ENCODE results near the gene MCTP2.

Gene MCTP2

GRCh38 chr15:94453227-94453988 lies 222.0 kb downstream of the MCTP2 start:
- Histone ChIP-seq H3K9ac (ENCODE audit: low read length in 5 of 5) (no peak overlapping the region), H3K27ac (ENCODE audit: low read depth, low read length) (no peak overlapping the region), H3K9me3 (ENCODE audit: control insufficient read depth in 5 of 5, low read length in 5 of 5) (peaks cover 0 to 7% (median 0%) of the 10 kb centered on the region in 5 donors), H3K27me3 (ENCODE audit: control insufficient read depth in 5 of 5, insufficient read depth in 4 of 5, low read length in 5 of 5) (no peaks in the 10 kb centered on the region), H3K4me1 (ENCODE audit: control insufficient read depth in 5 of 5, insufficient read depth in 5 of 5, low read length in 5 of 5) (no peaks in the 10 kb centered on the region), H3K36me3 (ENCODE audit: control insufficient read depth in 5 of 5, insufficient read depth in 5 of 5, low read length in 5 of 5) (no peaks in the 10 kb centered on the region), H3K4me3 (ENCODE audit: low read depth in 1 of 5, low read length in 5 of 5) (no peak overlapping the region)

GRCh38 chr15:94455297-94455696 lies 223.9 kb downstream of the MCTP2 start:
- Histone ChIP-seq H3K36me3 (ENCODE audit: control insufficient read depth in 5 of 5, insufficient read depth in 5 of 5, low read length in 5 of 5) (no peaks in the 10 kb centered on the region), H3K27me3 (ENCODE audit: control insufficient read depth in 5 of 5, insufficient read depth in 4 of 5, low read length in 5 of 5) (no peaks in the 10 kb centered on the region), H3K4me1 (ENCODE audit: control insufficient read depth in 5 of 5, insufficient read depth in 5 of 5, low read length in 5 of 5) (no peaks in the 10 kb centered on the region), H3K27ac (ENCODE audit: low read depth, low read length) (no peak overlapping the region), H3K9ac (ENCODE audit: low read length in 5 of 5) (no peak overlapping the region), H3K4me3 (ENCODE audit: low read depth in 1 of 5, low read length in 5 of 5) (no peak overlapping the region), H3K9me3 (ENCODE audit: control insufficient read depth in 5 of 5, low read length in 5 of 5) (peaks cover 0 to 7% (median 0%) of the 10 kb centered on the region in 5 donors)

GRCh38 chr15:94456226-94456625 lies 224.9 kb downstream of the MCTP2 start:
- no peak overlapping the region for H3K4me3 ChIP-seq (ENCODE audit: low read depth in 1 of 5, low read length in 5 of 5)
- peaks cover 0 to 3% (median 0%) of the 10 kb centered on the region in 5 donors for H3K27me3 ChIP-seq (ENCODE audit: control insufficient read depth in 5 of 5, insufficient read depth in 4 of 5, low read length in 5 of 5)
- peaks cover 0 to 7% (median 0%) of the 10 kb centered on the region in 5 donors for H3K9me3 ChIP-seq (ENCODE audit: control insufficient read depth in 5 of 5, low read length in 5 of 5)
- H3K9ac ChIP-seq (ENCODE audit: low read length in 5 of 5), result no peak overlapping the region
- H3K27ac ChIP-seq (ENCODE audit: low read depth, low read length), result no peak overlapping the region
- no peaks in the 10 kb centered on the region for H3K4me1 ChIP-seq (ENCODE audit: control insufficient read depth in 5 of 5, insufficient read depth in 5 of 5, low read length in 5 of 5)
- H3K36me3 ChIP-seq (ENCODE audit: control insufficient read depth in 5 of 5, insufficient read depth in 5 of 5, low read length in 5 of 5), result no peaks in the 10 kb centered on the region

GRCh38 chr15:94457661-94458060 lies 226.3 kb downstream of the MCTP2 start:
- peaks cover 0 to 7% (median 0%) of the 10 kb centered on the region in 5 donors for H3K9me3 ChIP-seq (ENCODE audit: control insufficient read depth in 5 of 5, low read length in 5 of 5)
- no peaks in the 10 kb centered on the region for H3K36me3 ChIP-seq (ENCODE audit: control insufficient read depth in 5 of 5, insufficient read depth in 5 of 5, low read length in 5 of 5)
- no peak overlapping the region for H3K27ac ChIP-seq (ENCODE audit: low read depth, low read length)
- H3K4me3 ChIP-seq (ENCODE audit: low read depth in 1 of 5, low read length in 5 of 5), result no peak overlapping the region
- peaks cover 0 to 3% (median 0%) of the 10 kb centered on the region in 5 donors for H3K27me3 ChIP-seq (ENCODE audit: control insufficient read depth in 5 of 5, insufficient read depth in 4 of 5, low read length in 5 of 5)
- no peak overlapping the region for H3K9ac ChIP-seq (ENCODE audit: low read length in 5 of 5)
- no peaks in the 10 kb centered on the region for H3K4me1 ChIP-seq (ENCODE audit: control insufficient read depth in 5 of 5, insufficient read depth in 5 of 5, low read length in 5 of 5)

- Histone ChIP-seq H3K4me3 (ENCODE audit: low read depth in 1 of 5, low read length in 5 of 5) (no peak overlapping the region), H3K9me3 (ENCODE audit: control insufficient read depth in 5 of 5, low read length in 5 of 5) (no peaks in the 10 kb centered on the region), H3K36me3 (ENCODE audit: control insufficient read depth in 5 of 5, insufficient read depth in 5 of 5, low read length in 5 of 5) (no peaks in the 10 kb centered on the region), H3K27me3 (ENCODE audit: control insufficient read depth in 5 of 5, insufficient read depth in 4 of 5, low read length in 5 of 5) (peaks cover 0 to 3% (median 0%) of the 10 kb centered on the region in 5 donors), H3K4me1 (ENCODE audit: control insufficient read depth in 5 of 5, insufficient read depth in 5 of 5, low read length in 5 of 5) (no peaks in the 10 kb centered on the region), H3K27ac (ENCODE audit: low read depth, low read length) (no peak overlapping the region), H3K9ac (ENCODE audit: low read length in 5 of 5) (no peak overlapping the region)
Observed at GRCh38 chr15:94460624-94461023, 229.3 kb downstream of the MCTP2 start.

- Histone ChIP-seq H3K27me3 (ENCODE audit: control insufficient read depth in 5 of 5, insufficient read depth in 4 of 5, low read length in 5 of 5) (no peaks in the 10 kb centered on the region), H3K4me1 (ENCODE audit: control insufficient read depth in 5 of 5, insufficient read depth in 5 of 5, low read length in 5 of 5) (no peaks in the 10 kb centered on the region), H3K27ac (ENCODE audit: low read depth, low read length) (no peak overlapping the region), H3K4me3 (ENCODE audit: low read depth in 1 of 5, low read length in 5 of 5) (no peak overlapping the region), H3K9me3 (ENCODE audit: control insufficient read depth in 5 of 5, low read length in 5 of 5) (no peaks in the 10 kb centered on the region), H3K9ac (ENCODE audit: low read length in 5 of 5) (no peak overlapping the region), H3K36me3 (ENCODE audit: control insufficient read depth in 5 of 5, insufficient read depth in 5 of 5, low read length in 5 of 5) (no peaks in the 10 kb centered on the region)
Observed at GRCh38 chr15:94467034-94467433, 235.7 kb downstream of the MCTP2 start.

GRCh38 chr15:94470492-94470891 lies 239.1 kb downstream of the MCTP2 start:
- Histone ChIP-seq H3K9ac (ENCODE audit: low read length in 5 of 5) (no peak overlapping the region), H3K9me3 (ENCODE audit: control insufficient read depth in 5 of 5, low read length in 5 of 5) (no peaks in the 10 kb centered on the region), H3K27ac (ENCODE audit: low read depth, low read length) (no peak overlapping the region), H3K4me1 (ENCODE audit: control insufficient read depth in 5 of 5, insufficient read depth in 5 of 5, low read length in 5 of 5) (no peaks in the 10 kb centered on the region), H3K36me3 (ENCODE audit: control insufficient read depth in 5 of 5, insufficient read depth in 5 of 5, low read length in 5 of 5) (no peaks in the 10 kb centered on the region), H3K27me3 (ENCODE audit: control insufficient read depth in 5 of 5, insufficient read depth in 4 of 5, low read length in 5 of 5) (no peaks in the 10 kb centered on the region), H3K4me3 (ENCODE audit: low read depth in 1 of 5, low read length in 5 of 5) (no peak overlapping the region)

- Histone ChIP-seq H3K36me3 (ENCODE audit: control insufficient read depth in 5 of 5, insufficient read depth in 5 of 5, low read length in 5 of 5) (no peaks in the 10 kb centered on the region), H3K4me1 (ENCODE audit: control insufficient read depth in 5 of 5, insufficient read depth in 5 of 5, low read length in 5 of 5) (no peaks in the 10 kb centered on the region), H3K9ac (ENCODE audit: low read length in 5 of 5) (no peak overlapping the region), H3K27ac (ENCODE audit: low read depth, low read length) (no peak overlapping the region), H3K27me3 (ENCODE audit: control insufficient read depth in 5 of 5, insufficient read depth in 4 of 5, low read length in 5 of 5) (peaks cover 0 to 5% (median 3%) of the 10 kb centered on the region in 5 donors), H3K9me3 (ENCODE audit: control insufficient read depth in 5 of 5, low read length in 5 of 5) (peaks cover 0 to 2% (median 0%) of the 10 kb centered on the region in 5 donors), H3K4me3 (ENCODE audit: low read depth in 1 of 5, low read length in 5 of 5) (no peak overlapping the region)
Observed at GRCh38 chr15:94476686-94477085, 245.3 kb downstream of the MCTP2 start.

- Histone ChIP-seq H3K9ac (ENCODE audit: low read length in 5 of 5) (no peak overlapping the region), H3K27ac (ENCODE audit: low read depth, low read length) (no peak overlapping the region), H3K4me1 (ENCODE audit: control insufficient read depth in 5 of 5, insufficient read depth in 5 of 5, low read length in 5 of 5) (no peaks in the 10 kb centered on the region), H3K4me3 (ENCODE audit: low read depth in 1 of 5, low read length in 5 of 5) (no peak overlapping the region), H3K27me3 (ENCODE audit: control insufficient read depth in 5 of 5, insufficient read depth in 4 of 5, low read length in 5 of 5) (peaks cover 0 to 5% (median 3%) of the 10 kb centered on the region in 5 donors), H3K36me3 (ENCODE audit: control insufficient read depth in 5 of 5, insufficient read depth in 5 of 5, low read length in 5 of 5) (no peaks in the 10 kb centered on the region), H3K9me3 (ENCODE audit: control insufficient read depth in 5 of 5, low read length in 5 of 5) (peaks cover 0 to 2% (median 0%) of the 10 kb centered on the region in 5 donors)
Observed at GRCh38 chr15:94477913-94478553, 246.7 kb downstream of the MCTP2 start.

GRCh38 chr15:94478763-94479162 lies 247.4 kb downstream of the MCTP2 start:
- no peaks in the 10 kb centered on the region for H3K36me3 ChIP-seq (ENCODE audit: control insufficient read depth in 5 of 5, insufficient read depth in 5 of 5, low read length in 5 of 5)
- peaks cover 0 to 5% (median 3%) of the 10 kb centered on the region in 5 donors for H3K27me3 ChIP-seq (ENCODE audit: control insufficient read depth in 5 of 5, insufficient read depth in 4 of 5, low read length in 5 of 5)
- no peak overlapping the region for H3K27ac ChIP-seq (ENCODE audit: low read depth, low read length)
- no peaks in the 10 kb centered on the region for H3K4me1 ChIP-seq (ENCODE audit: control insufficient read depth in 5 of 5, insufficient read depth in 5 of 5, low read length in 5 of 5)
- no peak overlapping the region for H3K9ac ChIP-seq (ENCODE audit: low read length in 5 of 5)
- no peak overlapping the region for H3K4me3 ChIP-seq (ENCODE audit: low read depth in 1 of 5, low read length in 5 of 5)
- H3K9me3 ChIP-seq (ENCODE audit: control insufficient read depth in 5 of 5, low read length in 5 of 5), result peaks cover 0 to 2% (median 0%) of the 10 kb centered on the region in 5 donors
